PC-9 (cell line): ENCODE results near the gene UBE2E2. TPM values are rescaled to one million over a fixed set of nuclear protein-coding genes. Genes with fewer than 3 reads are reported as not detected.

Experiments used
- BruUV-seq: library from RNA; stranded (reverse); fragments of 400-500 nt; replicated peaks from 2 replicates; lab custom pipeline; 2021; lab: Mats Ljungman, UMichigan
- CTCF ChIA-PET: fragments of 300-600 bp; sonication (Branson Sonifier 250); formaldehyde crosslinking; loops from one replicate; lab custom pipeline; 2022; ENCODE audit warnings: antibody characterized with exemption; lab: Charles Lee
- POLR2A ChIA-PET: fragments of 300-600 bp; sonication (Branson Sonifier 250); formaldehyde crosslinking; loops from one replicate; lab custom pipeline; 2022; ENCODE audit warnings: antibody characterized with exemption; ENCODE audit not compliant: unreplicated experiment; lab: Charles Lee
- DNase-seq, 2 experiments: peaks; one replicate each; pipeline versions ENCODE4 v3.0.0 to v3.0.0-alpha.2; 2015 to 2022; ENCODE audit warnings: mixed read lengths in 1 of 2
- H2AFZ ChIP-seq: fragments of 200-600 bp; sonication (generic); 2 replicates; pipeline ENCODE4 v1.8.1; 2017; ENCODE audit warnings: antibody characterized with exemption
- H3F3A ChIP-seq: fragments of 200-600 bp; sonication (generic); 2 replicates; pipeline ENCODE4 v1.8.1; 2017; ENCODE audit warnings: antibody characterized with exemption, mild to moderate bottlenecking, low read depth; ENCODE audit not compliant: insufficient read depth
- H3K27ac ChIP-seq: fragments of 200-600 bp; sonication (generic); 2 replicates; pipeline ENCODE4 v1.6.1; 2016; ENCODE audit warnings: mixed run types
- H3K27me3 ChIP-seq: fragments of 200-600 bp; sonication (generic); 2 replicates; pipeline ENCODE4 v1.6.1; 2016; ENCODE audit warnings: low read depth, mixed run types; ENCODE audit not compliant: insufficient read depth
- H3K36me3 ChIP-seq: fragments of 200-600 bp; sonication (generic); 2 replicates; pipeline ENCODE4 v1.6.1; 2016; ENCODE audit warnings: low read depth, mixed run types
- H3K4me1 ChIP-seq: fragments of 200-600 bp; sonication (generic); replicated peaks from 2 replicates; pipeline ENCODE4 v1.6.1; 2016; ENCODE audit warnings: mixed run types; ENCODE audit not compliant: insufficient read depth
- H3K4me2 ChIP-seq: fragments of 200-600 bp; sonication (generic); 2 replicates; pipeline ENCODE4 v1.6.1; 2017; ENCODE audit warnings: mixed run types
- H3K4me3 ChIP-seq: fragments of 200-600 bp; sonication (generic); 2 replicates; pipeline ENCODE4 v1.6.1; 2016; ENCODE audit warnings: mixed run types
- H3K79me2 ChIP-seq: fragments of 200-600 bp; sonication (generic); 2 replicates; pipeline ENCODE4 v1.6.1; 2017; ENCODE audit warnings: low read depth, mixed run types
- H3K9me2 ChIP-seq: fragments of 200-600 bp; sonication (generic); 2 replicates; pipeline ENCODE4 v1.8.1; 2017; ENCODE audit warnings: mild to moderate bottlenecking; ENCODE audit not compliant: insufficient read depth
- H3K9me3 ChIP-seq: fragments of 200-600 bp; sonication (generic); 2 replicates; pipeline ENCODE4 v1.8.1; 2016; ENCODE audit warnings: low read depth; ENCODE audit not compliant: insufficient read depth
- H4K20me1 ChIP-seq: fragments of 200-600 bp; sonication (generic); 2 replicates; pipeline ENCODE4 v1.8.1; 2017; ENCODE audit not compliant: insufficient read depth
- EZH2 ChIP-seq: fragments of 200-600 bp; sonication (generic); IDR thresholded peaks from 2 replicates; pipeline ENCODE4 v1.8.0; 2017; ENCODE audit warnings: antibody characterized with exemption, low read depth
- intact Hi-C: fragments of 100-400 bp; cut with micrococcal nuclease; formaldehyde crosslinking; loops from one replicate; pipeline ENCODE4 v1.10.0; 2022; ENCODE audit not compliant: unreplicated experiment
- total RNA-seq: library from RNA; stranded (reverse); gene quantifications from 2 replicates; pipeline ENCODE4 v1.2.3, GENCODE V29; 2021
- TF ChIP-seq, protein P1 (sequence below): fragments of 200-600 bp; sonication (generic); conservative IDR thresholded peaks from 2 replicates; pipeline ENCODE4 v1.6.1; 2017; ENCODE audit warnings: mixed run types, antibody characterized with exemption, mild to moderate bottlenecking, moderate library complexity

UBE2E2 gene
- total RNA-seq, 1 experiment from 2014 or later = 48.7 TPM

DNA sequence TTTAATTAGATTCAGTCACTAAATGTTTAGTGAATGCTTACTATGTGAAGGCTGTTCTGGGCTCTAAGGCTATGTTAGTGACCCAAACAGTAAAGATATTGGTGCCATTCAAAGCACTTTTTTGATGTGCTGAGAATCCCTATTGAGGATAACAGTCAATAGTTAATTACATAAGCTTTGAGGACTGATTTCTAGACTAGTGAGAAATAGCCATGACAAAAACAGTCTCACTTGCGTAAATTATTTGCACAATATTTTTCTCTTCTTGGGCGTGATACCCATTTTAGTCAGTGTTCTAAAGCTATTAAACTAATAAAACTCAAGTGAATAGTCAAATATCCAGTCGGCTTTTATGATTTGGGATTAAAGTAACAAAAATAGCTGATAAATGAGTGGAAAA, 74.6 kb downstream of the UBE2E2 start:
- 0 out of 2 replicates have a peak, but pooled peaks cover 4% of the 10 kb centered on the region for H3K9me2 ChIP-seq
- no peak for DNase-seq
- intact Hi-C loops = no loop called here
- no peak for TF ChIP-seq EZH2
- TF ChIP-seq, protein P1, sequence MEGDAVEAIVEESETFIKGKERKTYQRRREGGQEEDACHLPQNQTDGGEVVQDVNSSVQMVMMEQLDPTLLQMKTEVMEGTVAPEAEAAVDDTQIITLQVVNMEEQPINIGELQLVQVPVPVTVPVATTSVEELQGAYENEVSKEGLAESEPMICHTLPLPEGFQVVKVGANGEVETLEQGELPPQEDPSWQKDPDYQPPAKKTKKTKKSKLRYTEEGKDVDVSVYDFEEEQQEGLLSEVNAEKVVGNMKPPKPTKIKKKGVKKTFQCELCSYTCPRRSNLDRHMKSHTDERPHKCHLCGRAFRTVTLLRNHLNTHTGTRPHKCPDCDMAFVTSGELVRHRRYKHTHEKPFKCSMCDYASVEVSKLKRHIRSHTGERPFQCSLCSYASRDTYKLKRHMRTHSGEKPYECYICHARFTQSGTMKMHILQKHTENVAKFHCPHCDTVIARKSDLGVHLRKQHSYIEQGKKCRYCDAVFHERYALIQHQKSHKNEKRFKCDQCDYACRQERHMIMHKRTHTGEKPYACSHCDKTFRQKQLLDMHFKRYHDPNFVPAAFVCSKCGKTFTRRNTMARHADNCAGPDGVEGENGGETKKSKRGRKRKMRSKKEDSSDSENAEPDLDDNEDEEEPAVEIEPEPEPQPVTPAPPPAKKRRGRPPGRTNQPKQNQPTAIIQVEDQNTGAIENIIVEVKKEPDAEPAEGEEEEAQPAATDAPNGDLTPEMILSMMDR = no peak
- ChIA-PET POLR2A (no interaction called here), CTCF (interaction anchor here (0.6 kb wide), 1 partner anchor 45 kb away, joined by 3 read pairs; no protein-coding TSS in a partner anchor)
- H3K79me2 ChIP-seq = peaks cover 12% of the 10 kb centered on the region; the same call in 1 of the 2 replicates
- H3K27ac ChIP-seq = no peak overlapping the region
- BruUV-seq = no TSS peak
- H3K9me3 ChIP-seq = no peaks in the 10 kb centered on the region
- no peak overlapping the region for H3K4me3 ChIP-seq
- H3K36me3 ChIP-seq = 0 out of 2 replicates have a peak, but pooled peaks cover 4% of the 10 kb centered on the region
- H4K20me1 ChIP-seq = peaks cover 7% of the 10 kb centered on the region
- no peak overlapping the region for H2AFZ ChIP-seq
- H3K4me2 ChIP-seq = no peak overlapping the region
- H3K27me3 ChIP-seq = no peaks in the 10 kb centered on the region
- no peaks in the 10 kb centered on the region for H3F3A ChIP-seq
- H3K4me1 ChIP-seq = no peaks in the 10 kb centered on the region

DNA sequence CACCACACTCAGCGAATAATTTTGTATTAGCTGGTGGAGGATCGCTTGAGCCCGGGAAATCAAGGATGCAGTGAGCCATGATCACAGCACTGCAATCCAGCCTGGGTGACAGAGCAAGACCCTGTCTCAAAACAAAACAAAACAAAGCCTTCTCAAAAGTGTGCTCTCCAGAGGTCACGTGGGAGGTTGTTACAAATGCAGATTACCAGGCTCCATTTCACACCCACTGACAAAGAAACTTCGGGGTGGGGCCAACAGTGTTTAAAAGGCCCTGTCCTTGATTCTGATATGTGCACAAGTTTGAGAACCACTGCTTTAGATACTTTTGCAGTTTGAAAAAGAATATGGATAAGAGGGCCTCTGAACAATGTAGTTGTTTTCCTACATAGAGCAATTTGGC, 80.5 kb downstream of the UBE2E2 start:
- DNase-seq = no peak
- no TSS peak for BruUV-seq
- H3K9me3 ChIP-seq = peaks cover 8% of the 10 kb centered on the region; the same call in 1 of the 2 replicates
- POLR2A ChIA-PET = interaction anchor here (0.6 kb wide), 1 partner anchor 354 kb away, joined by 5 read pairs; no protein-coding TSS in a partner anchor
- no peak overlapping the region for H3K4me3 ChIP-seq
- CTCF ChIA-PET = no interaction called here
- H3K9me2 ChIP-seq = no peaks in the 10 kb centered on the region
- TF ChIP-seq EZH2 = no peak
- H3F3A ChIP-seq = no peaks in the 10 kb centered on the region
- H4K20me1 ChIP-seq = peaks cover 13% of the 10 kb centered on the region
- H3K27ac ChIP-seq = no peak overlapping the region
- H3K4me2 ChIP-seq = no peak overlapping the region
- peaks cover 13% of the 10 kb centered on the region; the same call in 1 of the 2 replicates for H3K79me2 ChIP-seq
- H3K4me1 ChIP-seq = no peaks in the 10 kb centered on the region
- H2AFZ ChIP-seq = no peak overlapping the region
- no peaks in the 10 kb centered on the region for H3K27me3 ChIP-seq
- intact Hi-C loops = no loop called here
- no peaks in the 10 kb centered on the region for H3K36me3 ChIP-seq

DNA sequence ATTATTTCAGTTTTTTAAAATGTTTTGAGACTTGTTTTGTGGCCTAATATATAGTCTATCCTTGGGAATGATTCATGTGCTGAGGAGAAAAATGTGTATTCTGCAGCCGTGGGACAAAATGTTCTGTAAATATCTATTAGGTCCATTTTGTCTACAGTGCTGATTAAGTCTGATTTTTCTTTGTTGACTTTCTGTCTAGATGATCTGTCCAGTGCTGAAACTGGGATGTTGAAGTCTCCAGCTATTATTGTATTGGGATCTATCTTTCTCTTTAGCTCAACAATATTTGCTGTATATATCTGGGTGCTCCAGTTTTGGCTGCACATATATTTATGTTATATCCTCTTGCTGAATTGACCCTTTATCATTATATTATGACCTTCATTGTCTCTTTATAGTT, 85.2 kb downstream of the UBE2E2 start:
- Histone ChIP-seq H3K27ac (no peak overlapping the region), H4K20me1 (peaks cover 25% of the 10 kb centered on the region), H3K79me2 (peaks cover 27% of the 10 kb centered on the region; the same call in 1 of the 2 replicates), H3K27me3 (no peaks in the 10 kb centered on the region), H3F3A (0 out of 2 replicates have a peak, but pooled peaks cover 2% of the 10 kb centered on the region), H3K36me3 (no peaks in the 10 kb centered on the region), H3K4me1 (no peaks in the 10 kb centered on the region), H3K4me3 (no peak overlapping the region), H3K9me3 (peaks cover 8% of the 10 kb centered on the region; the same call in 1 of the 2 replicates), H3K4me2 (no peak overlapping the region), H2AFZ (no peak overlapping the region), H3K9me2 (no peaks in the 10 kb centered on the region)
- intact Hi-C loops = no loop called here
- TF ChIP-seq, protein P1 = no peak
- no peak for TF ChIP-seq EZH2
- no peak for DNase-seq
- ChIA-PET POLR2A (no interaction called here), CTCF (interaction anchor here (0.6 kb wide), 1 partner anchor 53 kb away, joined by 4 read pairs; no protein-coding TSS in a partner anchor)
- no TSS peak for BruUV-seq
